ENCODE data around the gene SPTAN1. TPM values are rescaled to one million over a fixed set of nuclear protein-coding genes. Genes with fewer than 3 reads are reported as not detected.
A peak's percentile ranks its signal among the peaks of the same experiment; 100 is the strongest.

Gene SPTAN1
- total and polyA plus RNA-seq, 4 donors = 70.0 to 438 (median 237) TPM

GRCh38 chr9:128651798-128652197 is 99.4 kb downstream of the SPTAN1 start:
- H3K27ac ChIP-seq (ENCODE audit: low read depth in 1 of 2, low read length in 1 of 2) = no peak overlapping the region
- no peak overlapping the region for H3K4me3 ChIP-seq
- 96 to 97% methylated on average over 5 of the region's 5 CpGs for WGBS, 2 donors
- ATAC-seq (ENCODE audit: insufficient read depth, low FRiP score) (no peak), DNase-seq (no peak)
- H3K36me3 ChIP-seq (ENCODE audit: control insufficient read depth in 4 of 4, insufficient read depth in 4 of 4, low read length in 4 of 4) = peaks cover 0 to 4% (median under 1%) of the 10 kb centered on the region in 4 donors
- no peak overlapping the region for H3K9ac ChIP-seq (ENCODE audit: insufficient read depth in 1 of 2, low read length in 2 of 2)
- H3K27me3 ChIP-seq (ENCODE audit: control insufficient read depth in 3 of 3, insufficient read depth in 3 of 3, low read length in 2 of 3) = no peaks in the 10 kb centered on the region
- H3K9me3 ChIP-seq (ENCODE audit: control insufficient read depth in 4 of 4, insufficient read depth in 3 of 4, low read length in 3 of 4) = no peaks in the 10 kb centered on the region
- TF ChIP-seq CTCF (IDR thresholded peaks at IDR 0.05; ENCODE audit: control extremely low read depth, extremely low read depth) = no peak
- peaks cover 0 to 1% (median 0%) of the 10 kb centered on the region in 5 donors for H3K4me1 ChIP-seq (ENCODE audit: control insufficient read depth in 5 of 5, insufficient read depth in 5 of 5, low read length in 5 of 5)

- Histone ChIP-seq H3K4me3 (no peak overlapping the region), H3K27ac (ENCODE audit: low read depth in 1 of 2, low read length in 1 of 2) (no peak overlapping the region), H3K9ac (ENCODE audit: insufficient read depth in 1 of 2, low read length in 2 of 2) (peak overlapping the region in 1 of 2 donors; percentile 11), H3K4me1 (ENCODE audit: control insufficient read depth in 5 of 5, insufficient read depth in 5 of 5, low read length in 5 of 5) (peaks cover 0 to 1% (median 0%) of the 10 kb centered on the region in 5 donors), H3K36me3 (ENCODE audit: control insufficient read depth in 4 of 4, insufficient read depth in 4 of 4, low read length in 4 of 4) (peaks cover 0 to 4% (median under 1%) of the 10 kb centered on the region in 4 donors), H3K9me3 (ENCODE audit: control insufficient read depth in 4 of 4, insufficient read depth in 3 of 4, low read length in 3 of 4) (no peaks in the 10 kb centered on the region), H3K27me3 (ENCODE audit: control insufficient read depth in 3 of 3, insufficient read depth in 3 of 3, low read length in 2 of 3) (no peaks in the 10 kb centered on the region)
- no peak for TF ChIP-seq CTCF (IDR thresholded peaks at IDR 0.05; ENCODE audit: control extremely low read depth, extremely low read depth)
- no peak for DNase-seq
- WGBS, 2 donors = 94 to 95% methylated on average over 8 of the region's 8 CpGs
- ATAC-seq (ENCODE audit: insufficient read depth, low FRiP score) = no peak
These were observed 101.5 kb downstream of the SPTAN1 start for GRCh38 chr9:128653908-128654307.

- DNase-seq (no peak), ATAC-seq (ENCODE audit: insufficient read depth, low FRiP score) (no peak)
- Histone ChIP-seq H3K9me3 (ENCODE audit: control insufficient read depth in 4 of 4, insufficient read depth in 3 of 4, low read length in 3 of 4) (no peaks in the 10 kb centered on the region), H3K27me3 (ENCODE audit: control insufficient read depth in 3 of 3, insufficient read depth in 3 of 3, low read length in 2 of 3) (no peaks in the 10 kb centered on the region), H3K9ac (ENCODE audit: insufficient read depth in 1 of 2, low read length in 2 of 2) (peak overlapping the region in 1 of 2 donors; percentile 11), H3K36me3 (ENCODE audit: control insufficient read depth in 4 of 4, insufficient read depth in 4 of 4, low read length in 4 of 4) (peaks cover 0 to 1% (median 0%) of the 10 kb centered on the region in 4 donors), H3K4me3 (no peak overlapping the region), H3K27ac (ENCODE audit: low read depth in 1 of 2, low read length in 1 of 2) (no peak overlapping the region), H3K4me1 (ENCODE audit: control insufficient read depth in 5 of 5, insufficient read depth in 5 of 5, low read length in 5 of 5) (peaks cover 0 to 1% (median 0%) of the 10 kb centered on the region in 5 donors)
- no peak for TF ChIP-seq CTCF (IDR thresholded peaks at IDR 0.05; ENCODE audit: control extremely low read depth, extremely low read depth)
- WGBS, 2 donors = 93 to 100% methylated on average over 1 of the region's 1 CpG
These were observed 102.1 kb downstream of the SPTAN1 start for GRCh38 chr9:128654481-128654880.

Data from lung (tissue), 12 donors.